Right kidney (tissue), 1 donor: Measurements from ENCODE around the gene SSTR3.
"Not testable (repeated sequence)": the region's sequence is repeated elsewhere in the genome, so short reads cannot be mapped to it uniquely, and the experiment has no call there.

Experiments
- DNase-seq: peaks from one replicate; pipeline ENCODE4 v3.0.0-alpha.2; 2016

SSTR3 gene

GRCh38 chr22:37210041-37210803 lies 2.1 kb downstream of the SSTR3 start:
- no peak for DNase-seq

- no peak for DNase-seq
These were observed 3.0 kb downstream of the SSTR3 start for GRCh38 chr22:37209140-37209845.

GRCh38 chr22:37208401-37209139 lies 3.7 kb downstream of the SSTR3 start:
- DNase-seq, result no peak

- DNase-seq, result no peak
These were observed 4.3 kb downstream of the SSTR3 start for GRCh38 chr22:37207981-37208380.

GRCh38 chr22:37206841-37207821 lies 5.1 kb downstream of the SSTR3 start:
- no peak for DNase-seq

GRCh38 chr22:37206118-37206840 lies 6.0 kb downstream of the SSTR3 start:
- DNase-seq, result no peak

GRCh38 chr22:37205046-37205445 lies 7.2 kb downstream of the SSTR3 start:
- no peak for DNase-seq

GRCh38 chr22:37204045-37204655 lies 8.1 kb downstream of the SSTR3 start:
- DNase-seq, result no peak

GRCh38 chr22:37203354-37204044 lies 8.8 kb downstream of the SSTR3 start:
- no peak for DNase-seq

GRCh38 chr22:37202716-37203115 lies 9.6 kb downstream of the SSTR3 start:
- no peak for DNase-seq

- no peak for DNase-seq
These were observed 10.2 kb downstream of the SSTR3 start for GRCh38 chr22:37202001-37202555.

GRCh38 chr22:37201443-37201820 lies 10.8 kb downstream of the SSTR3 start:
- DNase-seq, result not testable (repeated sequence)

- DNase-seq, result no peak
These were observed 12.5 kb downstream of the SSTR3 start for GRCh38 chr22:37199760-37200108.

- peak; percentile 96 for DNase-seq
These were observed 13.0 kb downstream of the SSTR3 start for GRCh38 chr22:37199103-37199759.

GRCh38 chr22:37198258-37199102 lies 13.8 kb downstream of the SSTR3 start:
- peak; percentile 64 for DNase-seq

GRCh38 chr22:37197451-37198257 lies 14.6 kb downstream of the SSTR3 start:
- no peak for DNase-seq
